GM13977 (cell line): ENCODE results near the gene MFSD2A.

Source experiments
- DNase-seq: peaks from one replicate; pipeline ENCODE4 v3.0.0; 2012; ENCODE audit warnings: low spot score
- in situ Hi-C: fragments of 300-500 bp; cut with MboI; formaldehyde crosslinking; loops from one replicate; pipeline ENCODE4 v1.12.0; 2022; ENCODE audit warnings: low sequenced_read_pairs, low pct_unique_long_range_greater_than_20kb, mixed read lengths, inconsistent platforms; ENCODE audit not compliant: unreplicated experiment
- TF ChIP-seq, protein P1 (sequence below): IDR thresholded peaks from 2 replicates; pipeline ENCODE4 v1.5.1; 2012; ENCODE audit warnings: mild to moderate bottlenecking, control low read depth; ENCODE audit not compliant: insufficient read depth; ENCODE audit errors: extremely low read depth, missing control alignments

MFSD2A gene

DNA sequence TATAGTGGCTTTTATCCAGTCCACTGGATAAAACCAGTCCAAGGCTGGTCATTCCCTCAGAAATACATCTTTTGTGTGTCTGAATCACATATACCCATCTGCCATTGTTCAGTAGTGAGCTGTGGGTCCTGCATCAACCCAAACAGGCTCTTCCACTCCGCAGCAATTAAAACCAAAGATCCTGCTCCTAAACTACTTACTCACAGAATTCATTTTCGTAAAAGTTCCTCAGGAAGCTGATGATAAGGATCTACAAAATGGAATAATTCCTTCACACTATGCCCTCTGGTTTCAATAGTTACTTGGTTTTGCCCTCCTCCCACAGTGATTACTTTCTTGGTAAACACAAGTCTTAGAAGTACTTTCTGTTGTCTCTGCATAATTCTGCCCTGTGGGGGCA, 5.1 kb upstream of the MFSD2A start:
- DNase-seq: no peak
- TF ChIP-seq, protein P1, sequence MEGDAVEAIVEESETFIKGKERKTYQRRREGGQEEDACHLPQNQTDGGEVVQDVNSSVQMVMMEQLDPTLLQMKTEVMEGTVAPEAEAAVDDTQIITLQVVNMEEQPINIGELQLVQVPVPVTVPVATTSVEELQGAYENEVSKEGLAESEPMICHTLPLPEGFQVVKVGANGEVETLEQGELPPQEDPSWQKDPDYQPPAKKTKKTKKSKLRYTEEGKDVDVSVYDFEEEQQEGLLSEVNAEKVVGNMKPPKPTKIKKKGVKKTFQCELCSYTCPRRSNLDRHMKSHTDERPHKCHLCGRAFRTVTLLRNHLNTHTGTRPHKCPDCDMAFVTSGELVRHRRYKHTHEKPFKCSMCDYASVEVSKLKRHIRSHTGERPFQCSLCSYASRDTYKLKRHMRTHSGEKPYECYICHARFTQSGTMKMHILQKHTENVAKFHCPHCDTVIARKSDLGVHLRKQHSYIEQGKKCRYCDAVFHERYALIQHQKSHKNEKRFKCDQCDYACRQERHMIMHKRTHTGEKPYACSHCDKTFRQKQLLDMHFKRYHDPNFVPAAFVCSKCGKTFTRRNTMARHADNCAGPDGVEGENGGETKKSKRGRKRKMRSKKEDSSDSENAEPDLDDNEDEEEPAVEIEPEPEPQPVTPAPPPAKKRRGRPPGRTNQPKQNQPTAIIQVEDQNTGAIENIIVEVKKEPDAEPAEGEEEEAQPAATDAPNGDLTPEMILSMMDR: no peak
- in situ Hi-C loops: no loop called here

DNA sequence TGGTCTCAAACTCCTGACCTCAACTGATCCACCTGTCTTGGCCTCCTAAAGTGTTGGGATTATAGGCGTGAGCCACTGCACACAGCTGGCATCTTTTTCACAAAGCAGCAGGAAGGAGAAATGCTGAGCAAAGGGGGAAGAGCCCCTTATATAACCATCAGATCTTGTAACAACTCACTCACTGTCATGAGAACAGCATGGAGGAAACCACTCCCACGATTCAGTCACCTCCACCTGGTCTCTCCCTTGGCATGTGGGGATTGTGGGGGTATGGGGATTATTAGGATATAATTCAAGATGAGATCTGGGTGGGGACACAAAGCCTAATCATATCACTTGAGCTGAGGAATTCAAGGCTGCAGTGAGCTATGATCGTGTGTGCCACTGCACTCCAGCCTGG, 3.0 kb upstream of the MFSD2A start:
- TF ChIP-seq, protein P1: no peak
- in situ Hi-C loops: no loop called here
- no peak for DNase-seq

DNA sequence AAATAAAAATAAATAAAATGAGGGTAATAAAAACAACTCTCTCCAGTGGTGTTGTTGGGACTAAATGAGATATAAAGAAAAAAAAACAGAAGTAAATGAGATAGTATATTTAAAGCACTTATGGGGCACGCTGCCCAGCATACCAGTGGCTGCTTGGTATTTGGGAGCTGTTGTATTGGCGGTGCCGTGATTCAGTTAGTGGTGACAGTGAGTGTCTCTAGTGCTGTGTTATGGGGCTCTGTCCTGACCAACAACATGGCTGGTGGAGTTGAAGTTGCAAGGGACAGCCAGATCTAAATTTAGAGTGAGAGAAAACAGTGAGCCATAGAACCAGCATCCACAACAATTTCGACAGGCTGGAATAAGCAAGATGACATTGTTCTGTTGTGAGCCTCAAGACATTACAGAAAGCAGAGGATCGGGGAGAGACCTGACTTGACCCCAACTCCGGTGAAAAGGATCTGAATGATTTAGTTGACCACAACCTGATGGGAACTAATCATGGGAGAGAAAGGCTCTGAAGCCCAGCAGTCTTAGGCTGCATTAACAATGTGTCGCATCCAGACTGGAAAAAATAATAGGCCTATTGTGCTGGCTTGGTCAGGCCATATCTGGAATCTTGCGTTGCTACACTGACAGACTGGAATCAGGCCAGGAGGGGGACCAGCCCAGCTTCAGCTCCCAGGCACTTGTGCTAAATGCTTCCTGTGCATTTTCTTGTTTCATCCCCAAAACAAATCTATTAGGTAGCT, 2.4 kb upstream of the MFSD2A start:
- in situ Hi-C loops: no loop called here
- no peak for DNase-seq
- TF ChIP-seq, protein P1: no peak

DNA sequence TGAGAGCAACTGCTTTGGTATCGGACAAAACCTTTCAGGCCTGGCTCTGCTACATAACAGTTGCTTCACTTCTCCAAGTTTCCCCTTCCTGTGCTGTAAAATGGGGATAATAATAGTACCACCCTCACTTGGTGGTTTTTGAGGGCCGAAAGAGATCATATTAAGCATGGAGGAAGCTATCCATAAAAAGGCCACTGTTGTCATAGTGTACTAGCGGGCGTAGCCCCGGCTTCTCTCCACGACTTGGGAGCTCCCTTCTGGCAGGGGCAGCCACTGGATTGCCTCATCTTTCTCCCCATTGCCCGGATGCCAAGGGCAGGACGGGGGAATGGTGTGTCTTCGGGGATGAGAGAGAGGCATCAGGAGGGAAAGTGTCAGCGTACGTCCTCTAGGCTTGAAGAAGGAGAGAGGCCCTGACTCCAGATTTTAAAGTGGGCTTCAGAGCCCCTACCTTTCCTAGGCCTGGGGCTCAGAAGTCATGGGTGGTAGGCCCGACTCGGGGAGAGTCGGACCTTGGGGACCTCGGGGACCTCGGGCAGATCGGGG, 548 bp upstream of the MFSD2A start:
- TF ChIP-seq, protein P1: no peak
- in situ Hi-C loops: no loop called here
- DNase-seq: no peak

DNA sequence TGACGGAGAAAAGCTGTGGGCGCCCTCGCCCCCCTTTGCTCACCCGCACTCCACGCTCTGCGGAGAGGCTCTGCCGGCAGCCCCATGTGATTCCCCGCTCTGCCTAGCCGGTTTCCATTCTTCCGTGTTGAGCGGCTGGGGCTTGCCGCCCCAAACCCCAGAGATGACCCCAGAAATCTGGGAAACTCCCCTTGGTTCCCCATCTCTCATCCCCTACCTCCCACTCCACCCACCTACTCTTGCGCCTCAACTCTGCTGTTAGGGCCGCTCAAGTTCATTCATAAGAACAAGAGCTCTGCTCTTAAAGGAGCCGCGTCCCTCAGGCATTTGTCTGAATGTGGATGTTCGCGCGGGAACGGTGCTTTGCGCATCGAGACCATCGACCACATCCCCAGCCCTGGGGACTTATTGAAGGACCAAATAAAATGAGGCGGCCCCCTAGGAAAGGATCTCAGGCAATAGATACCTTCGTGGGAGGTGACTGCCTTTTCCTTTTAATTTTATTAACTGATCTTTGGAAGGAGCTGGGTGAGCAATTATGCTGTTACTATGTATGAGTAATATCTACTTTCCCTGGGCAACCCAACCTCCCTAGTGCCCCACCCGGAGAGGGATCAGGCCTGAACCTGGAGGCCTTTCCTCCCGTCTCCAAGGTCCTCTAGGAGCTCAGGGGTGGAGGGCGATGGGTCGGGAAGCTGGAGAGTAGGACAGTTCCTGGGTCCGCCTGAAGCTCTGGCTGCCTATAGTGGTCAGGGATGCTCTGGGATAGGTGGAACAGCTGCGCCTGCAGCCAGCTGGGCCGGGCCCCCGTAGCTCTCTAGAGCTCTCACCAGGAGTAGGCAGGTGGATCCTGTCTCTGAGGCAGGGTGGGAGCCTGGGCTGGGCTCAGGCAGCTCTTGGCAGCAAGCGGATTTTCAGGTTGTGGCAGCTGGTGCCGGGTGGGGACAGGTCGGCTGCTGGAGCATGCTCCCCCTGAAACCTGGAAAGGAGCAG, 898 bp downstream of the MFSD2A start:
- peak; percentile 81 for DNase-seq
- in situ Hi-C loops: no loop called here
- TF ChIP-seq, protein P1: no peak

DNA sequence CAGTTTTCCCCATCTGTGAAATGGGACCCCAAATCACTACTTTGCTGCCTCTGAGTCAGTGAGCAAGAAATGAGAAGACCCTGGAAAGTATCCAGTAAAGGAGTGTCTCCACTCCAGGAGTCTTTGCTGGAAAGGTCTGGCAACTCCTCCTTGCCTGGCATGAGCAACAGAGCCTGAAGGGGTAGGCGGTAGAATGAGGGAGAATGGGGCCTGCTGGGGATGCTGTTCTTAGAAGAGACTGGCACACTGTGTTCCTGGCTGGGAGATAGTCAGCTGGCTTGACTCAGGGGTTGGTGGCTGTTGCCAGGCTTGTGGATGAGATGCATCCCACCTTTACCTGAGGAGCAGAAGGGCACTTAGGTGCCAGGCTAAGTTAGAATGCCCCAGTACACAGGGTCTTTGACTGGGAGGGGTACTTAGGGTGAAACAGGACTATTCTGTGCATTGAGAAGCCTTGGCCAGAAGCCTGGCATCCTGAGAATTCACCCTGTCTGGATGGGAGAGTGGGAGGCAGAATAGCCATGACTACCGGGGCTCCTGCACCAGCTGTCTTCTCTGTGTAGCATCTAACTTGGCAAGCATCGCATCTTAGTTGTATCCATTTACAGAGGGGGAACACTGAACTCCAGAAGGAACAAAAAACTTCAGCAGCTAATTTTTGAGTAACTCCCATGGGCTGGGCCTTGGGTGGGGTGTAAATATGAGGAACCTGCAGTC, 2.5 kb downstream of the MFSD2A start:
- DNase-seq: no peak
- TF ChIP-seq, protein P1: no peak
- in situ Hi-C loops: no loop called here
